Spleen (tissue), 11 donors: ENCODE results near the gene KLHDC7B. TPM values are rescaled to one million over a fixed set of nuclear protein-coding genes. Genes with fewer than 3 reads are reported as not detected.

Source experiments
- DNase-seq: peaks from one replicate; pipeline ENCODE4 v3.0.0-alpha.2; 2020
- H3K27ac ChIP-seq, 8 donors: fragments of 200-600 bp; sonication (generic) in 7 of 8; 1 replicate in 4 of 8; 2 replicates in 4 of 8; pipeline versions ENCODE4 v1.5.0 to v1.8.0; 2016 to 2021; ENCODE audit warnings: inconsistent platforms in 4 of 8, mild to moderate bottlenecking in 4 of 8, moderate library complexity in 1 of 8
- H3K27me3 ChIP-seq, 7 donors: fragments of 200-600 bp; sonication (generic) in 6 of 7; replicated peaks in 1 of 7; 1 replicate in 4 of 7; 2 replicates in 3 of 7; pipeline versions ENCODE4 v1.5.0 to v1.8.0; 2016 to 2021; ENCODE audit warnings: inconsistent platforms in 3 of 7, mild to moderate bottlenecking in 1 of 7
- H3K36me3 ChIP-seq, 6 donors: fragments of 200-600 bp; sonication (generic) in 5 of 6; 1 replicate in 4 of 6; 2 replicates in 2 of 6; pipeline versions ENCODE4 v1.5.0 to v1.8.0; 2016 to 2021; ENCODE audit warnings: inconsistent platforms in 2 of 6
- H3K4me1 ChIP-seq, 6 donors: fragments of 200-600 bp; sonication (generic) in 5 of 6; 1 replicate in 3 of 6; 2 replicates in 3 of 6; pipeline versions ENCODE4 v1.5.0 to v1.8.0; 2016 to 2021; ENCODE audit warnings: inconsistent platforms in 3 of 6
- H3K4me3 ChIP-seq, 8 donors: fragments of 200-600 bp; sonication (generic) in 7 of 8; 1 replicate in 4 of 8; 2 replicates in 4 of 8; pipeline versions ENCODE4 v1.5.0 to v1.8.0; 2016 to 2021; ENCODE audit warnings: inconsistent platforms in 4 of 8, mild to moderate bottlenecking in 4 of 8, moderate library complexity in 2 of 8
- H3K9me3 ChIP-seq, 8 donors: fragments of 200-600 bp; sonication (generic) in 7 of 8; 1 replicate in 4 of 8; 2 replicates in 4 of 8; pipeline versions ENCODE4 v1.5.0 to v1.8.0; 2016 to 2021; ENCODE audit warnings: inconsistent platforms in 4 of 8
- POLR2A ChIP-seq, 3 donors: fragments of 450-650 bp; IDR thresholded peaks; one replicate each; pipeline ENCODE4 v1.5.1; 2017; ENCODE audit warnings: antibody characterized with exemption in 3 of 3, mild to moderate bottlenecking in 1 of 3
- POLR2AphosphoS5 ChIP-seq, 3 donors: sonication (generic); formaldehyde crosslinking; IDR thresholded peaks; one replicate each; pipeline ENCODE4 v1.5.1; 2017; ENCODE audit warnings: antibody characterized with exemption in 3 of 3
- WGBS, 5 donors: extraction: QIAGEN DNeasy Blood & Tissue Kit in 3 of 5; methylation state at CpG; one replicate each; pipeline versions ENCODE4 v1.1.5 to v1.1.7; 2013 to 2018; 5-methylcytosine and 5-hydroxymethylcytosine counted together
- intact Hi-C: fragments of 100-400 bp; cut with DNase I; formaldehyde crosslinking; loops from one replicate; pipeline ENCODE4 v1.15.0; 2023; ENCODE audit warnings: low total_unique reads
- polyA plus RNA-seq, 3 donors: library from polyadenylated mRNA; stranded (reverse); fragments of 200-250 nt; gene quantifications; one replicate each; pipeline ENCODE4 v1.2.1, GENCODE V29; 2013
- total RNA-seq, 7 donors: library from RNA; depleted of rRNA in 3 of 7; stranded (reverse); fragments of >200 nt in 3 of 7; fragmentation: NEBNext Ultra II Directional in 4 of 7; extraction: Animal tissue kit (Norgen Biotek cat#: 25700) in 4 of 7; gene quantifications; one replicate each; pipeline versions ENCODE4 v1.1.0 to v1.2.1, GENCODE V29; 2016 to 2021
- TF ChIP-seq, protein P1 (sequence below), 11 experiments: fragments of 200-600 bp in 7 of 11; fragments of 450-650 bp in 4 of 11; sonication (generic) in 4 of 11; IDR thresholded peaks in 8 of 11; conservative IDR thresholded peaks in 3 of 11; 1 replicate in 7 of 11; 2 replicates in 4 of 11; pipeline versions ENCODE4 v1.4.0 to v1.8.0; 2016 to 2021; ENCODE audit warnings: antibody characterized with exemption in 11 of 11, inconsistent platforms in 4 of 11, mild to moderate bottlenecking in 1 of 11
- donor health status: healthy with polysubstance abuse.
- donor health status: DM: no; HTN: no; CAD: no; lungs with moderate emphysema.
- donor health status: DM: no; HTN: no; CAD: no.
- donor health status: Bipolar disorder and iron deficiency.
- donor health status: healthy.
- donor health status: DM: no; HTN: no; CAD: no.
- donor health status: DM: yes; HTN: yes; CAD: no.

KLHDC7B gene
- total and polyA plus RNA-seq, 10 donors = 2.6 to 5.0 (median 3.4) TPM

DNA sequence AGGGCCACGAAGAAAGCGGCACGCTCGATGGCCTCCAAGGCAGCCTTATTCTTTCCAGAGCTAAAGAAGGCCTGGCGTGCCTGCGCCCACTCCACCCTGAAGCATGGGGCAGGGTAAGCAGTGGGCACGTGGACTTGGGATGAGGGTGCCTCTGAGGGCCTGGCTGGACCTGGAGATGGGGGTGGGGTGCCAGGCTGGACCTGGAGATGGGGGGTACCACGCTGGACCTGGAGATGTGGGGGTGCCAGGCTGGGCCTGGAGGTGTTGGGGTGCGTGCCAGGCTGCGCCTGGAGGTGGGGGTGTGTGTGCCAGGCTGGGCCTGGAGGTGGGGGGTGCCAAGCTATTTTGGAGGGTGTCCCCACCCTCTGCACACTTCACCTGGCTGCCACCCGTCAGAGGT lies 27.3 kb downstream of the KLHDC7B start:
- WGBS, 5 donors = 94 to 97% (median 95%) methylated on average over 10 to 11 of the region's 11 CpGs
- peaks cover 0 to 1% (median under 1%) of the 10 kb centered on the region in 6 donors for H3K4me1 ChIP-seq
- intact Hi-C loops = no loop called here
- H3K4me3 ChIP-seq = no peak overlapping the region
- peaks cover 0 to 93% (median 32%) of the 10 kb centered on the region in 6 donors for H3K36me3 ChIP-seq
- peak in 1 of 3 donors; percentile 9 for TF ChIP-seq POLR2AphosphoS5 (IDR thresholded peaks at IDR 0.05)
- no peak for TF ChIP-seq POLR2A (IDR thresholded peaks at IDR 0.05)
- no peak for DNase-seq
- peaks cover 0 to 4% (median 0%) of the 10 kb centered on the region in 7 donors for H3K27me3 ChIP-seq
- no peaks in the 10 kb centered on the region for H3K9me3 ChIP-seq
- H3K27ac ChIP-seq = no peak overlapping the region

DNA sequence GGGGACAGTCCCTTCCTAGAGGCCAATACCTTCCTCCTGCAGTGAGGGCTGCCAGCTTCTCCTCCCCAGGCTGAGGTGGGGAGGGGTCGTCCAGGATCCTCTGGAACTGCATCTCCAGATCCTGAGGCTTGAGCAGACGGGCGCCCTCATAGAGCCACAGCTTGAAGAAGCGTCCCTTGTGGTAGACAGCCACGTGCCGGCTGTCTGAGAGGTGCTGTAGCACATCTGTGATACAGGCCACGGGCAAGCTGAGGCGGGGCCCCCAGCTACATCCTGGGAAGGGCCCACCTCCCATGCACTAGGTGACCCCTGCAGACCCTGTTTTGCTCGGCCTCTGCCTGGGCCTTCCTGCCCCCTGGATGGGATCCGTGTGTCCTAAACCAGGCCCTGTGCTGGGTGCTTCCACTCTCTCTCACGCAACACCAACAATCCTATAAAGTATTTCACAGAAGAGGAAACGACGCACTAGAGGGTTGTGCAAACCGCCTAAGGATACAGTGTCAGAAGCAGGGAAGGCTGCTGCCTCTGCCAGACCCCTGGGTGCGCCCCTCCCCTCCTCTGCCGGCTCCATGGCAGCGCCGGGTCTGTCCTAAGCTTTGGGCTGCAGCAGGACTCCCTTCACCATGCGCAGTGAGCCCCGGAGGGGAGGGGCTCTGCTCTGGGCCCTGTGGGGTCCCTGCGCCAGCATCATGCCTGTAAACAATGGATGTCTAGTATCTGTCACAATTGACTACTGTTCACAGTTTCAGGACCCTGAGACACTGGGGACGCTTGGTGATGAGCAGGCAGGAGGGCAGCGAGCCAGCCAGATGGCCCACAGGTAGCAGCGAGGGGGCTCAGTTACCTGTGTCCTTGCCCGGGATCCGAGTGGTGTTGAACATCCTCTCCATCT lies 28.0 kb downstream of the KLHDC7B start:
- 82 to 93% (median 87%) methylated on average over 12 to 26 of the region's 26 CpGs for WGBS, 5 donors
- TF ChIP-seq, protein P1, sequence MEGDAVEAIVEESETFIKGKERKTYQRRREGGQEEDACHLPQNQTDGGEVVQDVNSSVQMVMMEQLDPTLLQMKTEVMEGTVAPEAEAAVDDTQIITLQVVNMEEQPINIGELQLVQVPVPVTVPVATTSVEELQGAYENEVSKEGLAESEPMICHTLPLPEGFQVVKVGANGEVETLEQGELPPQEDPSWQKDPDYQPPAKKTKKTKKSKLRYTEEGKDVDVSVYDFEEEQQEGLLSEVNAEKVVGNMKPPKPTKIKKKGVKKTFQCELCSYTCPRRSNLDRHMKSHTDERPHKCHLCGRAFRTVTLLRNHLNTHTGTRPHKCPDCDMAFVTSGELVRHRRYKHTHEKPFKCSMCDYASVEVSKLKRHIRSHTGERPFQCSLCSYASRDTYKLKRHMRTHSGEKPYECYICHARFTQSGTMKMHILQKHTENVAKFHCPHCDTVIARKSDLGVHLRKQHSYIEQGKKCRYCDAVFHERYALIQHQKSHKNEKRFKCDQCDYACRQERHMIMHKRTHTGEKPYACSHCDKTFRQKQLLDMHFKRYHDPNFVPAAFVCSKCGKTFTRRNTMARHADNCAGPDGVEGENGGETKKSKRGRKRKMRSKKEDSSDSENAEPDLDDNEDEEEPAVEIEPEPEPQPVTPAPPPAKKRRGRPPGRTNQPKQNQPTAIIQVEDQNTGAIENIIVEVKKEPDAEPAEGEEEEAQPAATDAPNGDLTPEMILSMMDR (IDR thresholded peaks at IDR 0.05 in 8 of 11, conservative IDR thresholded peaks at IDR 0.05 in 3 of 11) = no peak
- peak in 1 of 3 donors; percentile 24 for TF ChIP-seq POLR2AphosphoS5 (IDR thresholded peaks at IDR 0.05)
- Histone ChIP-seq H3K4me1 (peaks cover 0 to 9% (median 4%) of the 10 kb centered on the region in 6 donors), H3K4me3 (no peak overlapping the region), H3K27ac (no peak overlapping the region), H3K9me3 (no peaks in the 10 kb centered on the region), H3K36me3 (peaks cover 0 to 91% (median 31%) of the 10 kb centered on the region in 6 donors), H3K27me3 (peaks cover 0 to 9% (median 0%) of the 10 kb centered on the region in 7 donors)
- no peak for DNase-seq
- intact Hi-C loops = no loop called here

DNA sequence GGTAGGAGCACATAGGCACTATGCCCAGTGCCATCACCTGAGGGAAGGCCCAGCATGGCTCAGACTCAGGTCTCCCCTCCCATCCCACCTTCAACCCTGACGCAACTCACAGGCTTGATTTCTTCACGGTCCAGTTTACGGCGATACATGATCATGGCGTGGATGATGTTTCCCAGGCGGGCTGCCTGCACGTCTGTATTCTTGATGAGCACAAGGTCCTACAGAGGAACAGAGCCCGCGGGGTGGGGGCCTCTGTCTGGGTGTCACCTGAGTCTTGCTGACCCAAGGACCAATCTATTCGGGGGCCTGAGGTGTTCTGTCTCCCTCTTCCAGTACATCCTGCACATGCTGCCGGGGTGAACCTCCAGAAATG lies 28.7 kb downstream of the KLHDC7B start:
- DNase-seq = no peak
- TF ChIP-seq, protein P1 (IDR thresholded peaks at IDR 0.05 in 8 of 11, conservative IDR thresholded peaks at IDR 0.05 in 3 of 11) = no peak
- TF ChIP-seq POLR2AphosphoS5 (IDR thresholded peaks at IDR 0.05) (no peak), POLR2A (IDR thresholded peaks at IDR 0.05) (no peak)

DNA sequence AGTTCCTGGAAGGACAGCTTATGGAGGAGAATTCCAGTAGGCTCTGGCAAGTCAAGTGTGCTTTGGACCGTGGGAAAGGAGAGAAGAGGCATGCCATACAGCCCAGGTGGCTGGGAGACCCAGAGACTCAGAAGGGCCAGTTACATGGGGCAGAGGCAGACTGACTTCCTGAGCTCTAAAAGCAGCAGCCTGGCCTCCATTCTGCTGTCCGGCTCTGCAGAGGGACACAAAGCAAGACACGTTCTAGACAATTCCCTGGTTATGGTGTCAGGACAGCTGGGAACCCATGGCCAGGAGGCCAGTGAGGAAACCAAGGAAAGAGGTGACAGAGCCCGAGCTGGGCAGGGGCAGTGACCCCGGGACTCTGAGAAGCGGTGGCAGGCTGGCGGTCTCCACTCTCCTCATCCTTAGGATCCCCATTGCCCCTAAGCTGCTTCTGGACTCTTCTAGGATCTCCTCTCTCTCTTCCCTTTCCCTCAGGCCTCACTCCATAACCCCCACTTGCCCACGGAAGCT lies 29.8 kb downstream of the KLHDC7B start:
- 77 to 92% (median 90%) methylated on average over 8 of the region's 8 CpGs for WGBS, 5 donors
- peaks cover 0 to 91% (median 26%) of the 10 kb centered on the region in 6 donors for H3K36me3 ChIP-seq
- H3K4me3 ChIP-seq = no peak overlapping the region
- DNase-seq = no peak
- TF ChIP-seq POLR2A (IDR thresholded peaks at IDR 0.05) = no peak
- no peak for TF ChIP-seq POLR2AphosphoS5 (IDR thresholded peaks at IDR 0.05)
- TF ChIP-seq, protein P1 (IDR thresholded peaks at IDR 0.05 in 8 of 11, conservative IDR thresholded peaks at IDR 0.05 in 3 of 11) = no peak
- intact Hi-C loops = no loop called here
- peaks cover 0 to 26% (median 8%) of the 10 kb centered on the region in 6 donors for H3K4me1 ChIP-seq
- H3K27ac ChIP-seq = no peak overlapping the region
- no peaks in the 10 kb centered on the region for H3K9me3 ChIP-seq
- H3K27me3 ChIP-seq = peaks cover 0 to 9% (median 0%) of the 10 kb centered on the region in 7 donors

More for the DNA sequence above, 28.7 kb downstream of the KLHDC7B start:
- WGBS, 5 donors = 89 to 97% (median 96%) methylated on average over 10 to 11 of the region's 11 CpGs
- Histone ChIP-seq H3K4me1 (peaks cover 0 to 15% (median 6%) of the 10 kb centered on the region in 6 donors), H3K27me3 (peaks cover 0 to 9% (median 0%) of the 10 kb centered on the region in 7 donors), H3K9me3 (no peaks in the 10 kb centered on the region), H3K36me3 (peaks cover 0 to 91% (median 29%) of the 10 kb centered on the region in 6 donors), H3K4me3 (no peak overlapping the region), H3K27ac (no peak overlapping the region)
- intact Hi-C loops = no loop called here
